RWPE1 (cell line): ENCODE results near the gene SLC8A2.
A peak's percentile ranks its signal among the peaks of the same experiment; 100 is the strongest.

Experiments used
- CTCF ChIA-PET: fragments of 350-600 bp; sonication (Branson Sonifier 250); formaldehyde crosslinking; extraction: SDS; loops from one replicate; lab custom pipeline; 2021; lab: Yijun Ruan, JAX
- POLR2A ChIA-PET: fragments of 400-600 bp; formaldehyde crosslinking; extraction: SDS; loops from one replicate; lab custom pipeline; 2020; ENCODE audit warnings: antibody characterized with exemption; ENCODE audit not compliant: low non-redundant PET; lab: Yijun Ruan, JAX
- DNase-seq: peaks from one replicate; pipeline ENCODE4 v3.0.0; 2012; ENCODE audit warnings: low spot score
- H3K27ac ChIP-seq: fragments of 450-650 bp; 2 replicates; pipeline ENCODE4 v1.5.1; 2017
- CTCF ChIP-seq: fragments of 450-650 bp; conservative IDR thresholded peaks from 2 replicates; pipeline ENCODE4 v1.5.1; 2017; ENCODE audit warnings: low read depth, mild to moderate bottlenecking

Gene SLC8A2

GRCh38 chr19:47498561-47498960, 26.9 kb upstream of the SLC8A2 start:
- no peak for TF ChIP-seq CTCF
- peak overlapping the region; percentile 56; the same call in 1 of the 2 replicates for H3K27ac ChIP-seq
- ChIA-PET POLR2A (no interaction called here), CTCF (interaction anchor here (1.2 kb wide), 1 partner anchor 15 kb away, joined by 3 read pairs; the partner anchor contains the start of gene KPTN)
- no peak for DNase-seq

- ChIA-PET POLR2A (no interaction called here), CTCF (interaction anchor here (0.6 to 1.2 kb wide), 2 partner anchors 14 to 124 kb away, joined by 3 read pairs; partner anchors contain the start of gene KPTN)
- H3K27ac ChIP-seq = peak overlapping the region; percentile 56; the same call in 1 of the 2 replicates
- DNase-seq = no peak
- TF ChIP-seq CTCF = no peak
These were observed 26.3 kb upstream of the SLC8A2 start for GRCh38 chr19:47497821-47498520.

- H3K27ac ChIP-seq = peak overlapping the region; percentile 56; the same call in 1 of the 2 replicates
- TF ChIP-seq CTCF = no peak
- no peak for DNase-seq
- ChIA-PET CTCF (interaction anchor here (0.6 to 0.8 kb wide), 3 partner anchors 125 to 997 kb away, joined by 3 to 9 read pairs (median 3); no protein-coding TSS in a partner anchor), POLR2A (no interaction called here)
These were observed 25.5 kb upstream of the SLC8A2 start for GRCh38 chr19:47497050-47497766.

GRCh38 chr19:47495478-47496372, 24.0 kb upstream of the SLC8A2 start:
- ChIA-PET CTCF (interaction anchor here (0.7 to 1.4 kb wide), 5 partner anchors 12 to 998 kb away, joined by 3 to 4 read pairs (median 3); partner anchors contain the start of gene KPTN), POLR2A (no interaction called here)
- no peak for TF ChIP-seq CTCF
- no peak for DNase-seq
- peak overlapping the region; percentile 56 for H3K27ac ChIP-seq

GRCh38 chr19:47494729-47495128, 23.0 kb upstream of the SLC8A2 start:
- H3K27ac ChIP-seq = peak overlapping the region; percentile 56
- TF ChIP-seq CTCF = no peak
- no peak for DNase-seq
- POLR2A ChIA-PET = interaction anchor here (0.6 to 0.7 kb wide), 2 partner anchors 11 to 229 kb away, joined by 3 to 8 read pairs; partner anchors contain the start of gene KPTN
- CTCF ChIA-PET = interaction anchor here (1.4 kb wide), 1 partner anchor 11 kb away, joined by 4 read pairs; the partner anchor contains the start of gene KPTN

- TF ChIP-seq CTCF = no peak
- POLR2A ChIA-PET = interaction anchor here (0.6 to 0.7 kb wide), 2 partner anchors 10 to 229 kb away, joined by 3 to 8 read pairs; partner anchors contain the start of gene KPTN
- CTCF ChIA-PET = interaction anchor here (1.4 kb wide), 1 partner anchor 11 kb away, joined by 4 read pairs; the partner anchor contains the start of gene KPTN
- DNase-seq = no peak
- peak overlapping the region; percentile 56 for H3K27ac ChIP-seq
These were observed 22.5 kb upstream of the SLC8A2 start for GRCh38 chr19:47494211-47494547.
